ENCODE data around the gene GLDC.

The GLDC gene

DNA sequence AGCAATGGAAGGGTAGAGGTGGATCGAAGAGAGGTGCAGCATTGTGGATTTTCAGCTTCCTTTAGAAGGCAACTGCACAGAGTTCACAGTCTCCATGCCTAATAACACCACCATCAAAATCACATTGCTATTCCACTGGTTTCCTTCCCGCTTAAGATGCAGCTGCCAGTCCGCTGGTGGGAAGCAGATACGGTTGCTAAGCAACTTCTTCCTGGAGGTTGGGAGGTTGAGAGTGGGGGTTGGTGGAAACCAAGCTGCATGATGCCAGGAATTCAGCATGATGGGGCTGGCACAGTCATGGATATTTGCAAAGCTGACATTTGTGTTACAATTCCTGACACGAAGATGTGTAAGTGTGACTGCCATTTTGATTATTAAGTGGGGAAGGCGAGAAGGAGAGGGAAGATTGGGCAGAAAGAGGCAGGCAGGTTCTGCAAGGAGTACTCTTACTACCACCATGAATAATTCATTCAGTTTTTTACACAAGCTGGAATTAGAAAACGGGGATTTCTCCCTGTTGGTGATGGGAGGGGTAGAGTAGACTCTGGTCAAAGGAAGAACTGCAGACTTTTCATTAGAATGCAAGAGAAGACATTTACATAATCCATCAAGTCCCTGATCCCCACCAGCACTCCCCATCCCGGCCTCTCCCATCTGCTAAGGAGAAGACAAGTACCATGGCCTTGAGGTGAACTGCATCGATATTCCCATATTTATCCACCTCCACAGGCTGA is 87.5 kb downstream of the GLDC start:
- no peaks in the 10 kb centered on the region for H3K79me2 ChIP-seq (ENCODE audit: low read length)
- H3K9me3 ChIP-seq (ENCODE audit: insufficient read depth, low read length): no peaks in the 10 kb centered on the region
- H3K36me3 ChIP-seq (replicated peaks; ENCODE audit: low read depth, low read length): no peaks in the 10 kb centered on the region
- H3K4me2 ChIP-seq (ENCODE audit: low read length): no peak overlapping the region
- TF ChIP-seq, protein P1, sequence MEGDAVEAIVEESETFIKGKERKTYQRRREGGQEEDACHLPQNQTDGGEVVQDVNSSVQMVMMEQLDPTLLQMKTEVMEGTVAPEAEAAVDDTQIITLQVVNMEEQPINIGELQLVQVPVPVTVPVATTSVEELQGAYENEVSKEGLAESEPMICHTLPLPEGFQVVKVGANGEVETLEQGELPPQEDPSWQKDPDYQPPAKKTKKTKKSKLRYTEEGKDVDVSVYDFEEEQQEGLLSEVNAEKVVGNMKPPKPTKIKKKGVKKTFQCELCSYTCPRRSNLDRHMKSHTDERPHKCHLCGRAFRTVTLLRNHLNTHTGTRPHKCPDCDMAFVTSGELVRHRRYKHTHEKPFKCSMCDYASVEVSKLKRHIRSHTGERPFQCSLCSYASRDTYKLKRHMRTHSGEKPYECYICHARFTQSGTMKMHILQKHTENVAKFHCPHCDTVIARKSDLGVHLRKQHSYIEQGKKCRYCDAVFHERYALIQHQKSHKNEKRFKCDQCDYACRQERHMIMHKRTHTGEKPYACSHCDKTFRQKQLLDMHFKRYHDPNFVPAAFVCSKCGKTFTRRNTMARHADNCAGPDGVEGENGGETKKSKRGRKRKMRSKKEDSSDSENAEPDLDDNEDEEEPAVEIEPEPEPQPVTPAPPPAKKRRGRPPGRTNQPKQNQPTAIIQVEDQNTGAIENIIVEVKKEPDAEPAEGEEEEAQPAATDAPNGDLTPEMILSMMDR (IDR thresholded peaks at IDR 0.05; ENCODE audit: low read depth, low read length): no peak
- no peak for TF ChIP-seq EZH2phosphoT487 (IDR thresholded peaks at IDR 0.05; ENCODE audit: low read depth)
- no peak overlapping the region for H3K27ac ChIP-seq (ENCODE audit: low read length)
- no peak overlapping the region for H3K9ac ChIP-seq (ENCODE audit: low read length)
- no peak overlapping the region for H3K4me3 ChIP-seq (ENCODE audit: low read length)
- no peak overlapping the region for H2AFZ ChIP-seq (ENCODE audit: low read depth, low read length)
- H3K4me1 ChIP-seq (ENCODE audit: low read length): no peaks in the 10 kb centered on the region
- H3K27me3 ChIP-seq (ENCODE audit: low read depth, low read length): no peaks in the 10 kb centered on the region
- H4K20me1 ChIP-seq (ENCODE audit: insufficient read depth, low read length): no peaks in the 10 kb centered on the region

DNA sequence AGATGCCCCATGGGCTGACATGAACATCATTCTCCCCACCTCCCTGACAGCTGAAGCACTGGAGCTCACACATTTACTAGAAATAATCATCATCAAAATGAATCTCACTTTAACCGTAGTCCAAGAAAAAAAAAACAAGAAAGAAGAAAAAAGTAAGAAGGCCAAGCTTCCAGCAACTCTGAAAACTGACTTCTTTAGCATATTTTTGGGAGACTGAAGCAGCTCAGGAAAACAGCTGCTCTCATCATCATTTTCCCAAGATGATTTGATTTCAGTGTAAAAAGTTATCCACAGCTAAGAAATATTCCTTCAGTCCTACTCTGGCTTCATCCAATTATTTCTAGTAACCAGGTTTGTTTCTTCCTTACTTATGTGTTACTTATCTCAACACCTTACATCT is 91.7 kb downstream of the GLDC start:
- H3K27me3 ChIP-seq (ENCODE audit: low read depth, low read length): no peaks in the 10 kb centered on the region
- H2AFZ ChIP-seq (ENCODE audit: low read depth, low read length): no peak overlapping the region
- no peaks in the 10 kb centered on the region for H3K9me3 ChIP-seq (ENCODE audit: insufficient read depth, low read length)
- no peak overlapping the region for H3K4me3 ChIP-seq (ENCODE audit: low read length)
- H3K4me2 ChIP-seq (ENCODE audit: low read length): no peak overlapping the region
- no peaks in the 10 kb centered on the region for H3K79me2 ChIP-seq (ENCODE audit: low read length)
- H3K4me1 ChIP-seq (ENCODE audit: low read length): no peaks in the 10 kb centered on the region
- no peak for TF ChIP-seq EZH2phosphoT487 (IDR thresholded peaks at IDR 0.05; ENCODE audit: low read depth)
- TF ChIP-seq, protein P1 (IDR thresholded peaks at IDR 0.05; ENCODE audit: low read depth, low read length): no peak
- no peaks in the 10 kb centered on the region for H4K20me1 ChIP-seq (ENCODE audit: insufficient read depth, low read length)
- H3K36me3 ChIP-seq (replicated peaks; ENCODE audit: low read depth, low read length): no peaks in the 10 kb centered on the region
- no peak overlapping the region for H3K9ac ChIP-seq (ENCODE audit: low read length)
- H3K27ac ChIP-seq (ENCODE audit: low read length): no peak overlapping the region

GRCh38 chr9:6552498-6553121 is 92.9 kb downstream of the GLDC start:
- Histone ChIP-seq H3K27me3 (ENCODE audit: low read depth, low read length) (no peaks in the 10 kb centered on the region), H2AFZ (ENCODE audit: low read depth, low read length) (no peak overlapping the region), H3K36me3 (replicated peaks; ENCODE audit: low read depth, low read length) (no peaks in the 10 kb centered on the region), H3K27ac (ENCODE audit: low read length) (no peak overlapping the region), H3K4me3 (ENCODE audit: low read length) (no peak overlapping the region), H3K4me2 (ENCODE audit: low read length) (no peak overlapping the region), H4K20me1 (ENCODE audit: insufficient read depth, low read length) (no peaks in the 10 kb centered on the region), H3K79me2 (ENCODE audit: low read length) (no peaks in the 10 kb centered on the region), H3K4me1 (ENCODE audit: low read length) (no peaks in the 10 kb centered on the region), H3K9me3 (ENCODE audit: insufficient read depth, low read length) (no peaks in the 10 kb centered on the region), H3K9ac (ENCODE audit: low read length) (no peak overlapping the region)
- no peak for TF ChIP-seq EZH2phosphoT487 (IDR thresholded peaks at IDR 0.05; ENCODE audit: low read depth)
- TF ChIP-seq, protein P1 (IDR thresholded peaks at IDR 0.05; ENCODE audit: low read depth, low read length): no peak

GRCh38 chr9:6552033-6552432 is 93.5 kb downstream of the GLDC start:
- TF ChIP-seq, protein P1 (IDR thresholded peaks at IDR 0.05; ENCODE audit: low read depth, low read length): no peak
- Histone ChIP-seq H3K36me3 (replicated peaks; ENCODE audit: low read depth, low read length) (no peaks in the 10 kb centered on the region), H3K4me2 (ENCODE audit: low read length) (no peak overlapping the region), H3K27me3 (ENCODE audit: low read depth, low read length) (no peaks in the 10 kb centered on the region), H2AFZ (ENCODE audit: low read depth, low read length) (no peak overlapping the region), H3K4me1 (ENCODE audit: low read length) (no peaks in the 10 kb centered on the region), H3K79me2 (ENCODE audit: low read length) (no peaks in the 10 kb centered on the region), H4K20me1 (ENCODE audit: insufficient read depth, low read length) (no peaks in the 10 kb centered on the region), H3K4me3 (ENCODE audit: low read length) (no peak overlapping the region), H3K27ac (ENCODE audit: low read length) (no peak overlapping the region), H3K9me3 (ENCODE audit: insufficient read depth, low read length) (no peaks in the 10 kb centered on the region), H3K9ac (ENCODE audit: low read length) (no peak overlapping the region)

Data from OCI-LY3 (cell line).